Liver (tissue), 3 donors: ENCODE measurements around the gene BFSP1.

Experiments used
- ATF3 ChIP-seq: IDR thresholded peaks from 2 replicates; pipeline ENCODE4 v1.6.1; 2016; ENCODE audit warnings: antibody characterized with exemption
- CTCF ChIP-seq: fragments of 150-350 bp; IDR thresholded peaks from 2 replicates; pipeline ENCODE4 v1.5.1; 2017; ENCODE audit warnings: improper control_type of control experiment, low read depth, low read length; ENCODE audit not compliant: missing input control
- HNF4A ChIP-seq, 2 donors: conservative IDR thresholded peaks; 2 replicates each; pipeline ENCODE4 v1.6.1; 2016; ENCODE audit warnings: antibody characterized with exemption in 2 of 2, mild to moderate bottlenecking in 2 of 2
- RAD21 ChIP-seq, 2 donors: IDR thresholded peaks; 2 replicates each; pipeline ENCODE4 v1.6.1; 2016; ENCODE audit warnings: antibody characterized with exemption in 2 of 2, mild to moderate bottlenecking in 2 of 2
- REST ChIP-seq: IDR thresholded peaks from 2 replicates; pipeline ENCODE4 v1.6.1; 2016; ENCODE audit warnings: antibody characterized with exemption, mild to moderate bottlenecking
- TAF1 ChIP-seq: conservative IDR thresholded peaks from 2 replicates; pipeline ENCODE4 v1.6.1; 2016; ENCODE audit warnings: antibody characterized with exemption, mild to moderate bottlenecking
- donor health status: healthy.
- donor health status: healthy.

GRCh38 chr20:17457079-17457478 lies 74.1 kb downstream of the BFSP1 start:
- TF ChIP-seq CTCF, result no peak
- TF ChIP-seq HNF4A (conservative IDR thresholded peaks at IDR 0.05), result no peak
- no peak for TF ChIP-seq ATF3
- TF ChIP-seq REST, result no peak
- no peak for TF ChIP-seq RAD21 (IDR thresholded peaks at IDR 0.05)
- TF ChIP-seq TAF1, result no peak
